NCI-H345 treated with DMSO at 0.1 percent for 48 hours (cell line): ENCODE measurements around the gene CR2.
"Not testable (repeated sequence)": the region's sequence is repeated elsewhere in the genome, so short reads cannot be mapped to it uniquely, and the experiment has no call there.

Experiments
- DNase-seq: peaks from one replicate; lab custom pipeline; 2025; ENCODE audit not compliant: unreplicated experiment; lab: John Stamatoyannopoulos, UW

The CR2 gene

GRCh38 chr1:207454046-207454964, at the start of gene CR2:
TSS of gene CR2 (plus strand) at chr1:207454328. CDS start at chr1:207454419, 91 bp downstream.
- DNase-seq: peak; percentile 24

- DNase-seq: peak; percentile 59
These were observed 49.1 kb upstream of the CR2 start for GRCh38 chr1:207404849-207405525.

- no peak for DNase-seq
These were observed 48.3 kb upstream of the CR2 start for GRCh38 chr1:207405814-207406213.

- no peak for DNase-seq
These were observed 46.4 kb upstream of the CR2 start for GRCh38 chr1:207407655-207408260.

- DNase-seq: no peak
These were observed 41.3 kb upstream of the CR2 start for GRCh38 chr1:207412845-207413244.

- DNase-seq: no peak
These were observed 39.5 kb upstream of the CR2 start for GRCh38 chr1:207414606-207415108.

GRCh38 chr1:207417076-207417475, 37.1 kb upstream of the CR2 start:
- no peak for DNase-seq

GRCh38 chr1:207418351-207418750, 35.8 kb upstream of the CR2 start:
- DNase-seq: no peak

- DNase-seq: no peak
These were observed 34.0 kb upstream of the CR2 start for GRCh38 chr1:207420109-207420508.

GRCh38 chr1:207421078-207421477, 33.0 kb upstream of the CR2 start:
- DNase-seq: no peak

GRCh38 chr1:207423560-207424292, 30.4 kb upstream of the CR2 start:
- DNase-seq: no peak

GRCh38 chr1:207424570-207425131, 29.5 kb upstream of the CR2 start:
- no peak for DNase-seq

GRCh38 chr1:207427832-207428585, 26.1 kb upstream of the CR2 start:
- no peak for DNase-seq

GRCh38 chr1:207428783-207429182, 25.3 kb upstream of the CR2 start:
- no peak for DNase-seq

GRCh38 chr1:207429963-207430362, 24.2 kb upstream of the CR2 start:
- DNase-seq: no peak

GRCh38 chr1:207430602-207431001, 23.5 kb upstream of the CR2 start:
- no peak for DNase-seq

GRCh38 chr1:207431508-207431907, 22.6 kb upstream of the CR2 start:
- DNase-seq: no peak

- DNase-seq: no peak
These were observed 20.7 kb upstream of the CR2 start for GRCh38 chr1:207433435-207433834.

- DNase-seq: not testable (repeated sequence)
These were observed 17.4 kb upstream of the CR2 start for GRCh38 chr1:207436746-207437145.

- no peak for DNase-seq
These were observed 13.5 kb upstream of the CR2 start for GRCh38 chr1:207440626-207441025.
